Gastrocnemius medialis (tissue), 4 donors: ENCODE data around the gene PRPF4.

ENCODE experiments used
- POLR2A ChIP-seq, 2 donors: fragments of 450-650 bp; IDR thresholded peaks; one replicate each; pipeline ENCODE4 v1.6.1; 2017; ENCODE audit warnings: antibody characterized with exemption in 2 of 2, mild to moderate bottlenecking in 2 of 2, moderate library complexity in 2 of 2
- TF ChIP-seq, protein P1 (sequence below), 5 experiments: fragments of 450-650 bp in 3 of 5; fragments of 200-600 bp in 2 of 5; sonication (generic) in 2 of 5; IDR thresholded peaks in 4 of 5; conservative IDR thresholded peaks in 1 of 5; 1 replicate in 4 of 5; 2 replicates in 1 of 5; pipeline ENCODE4 v1.5.1; 2016 to 2019; ENCODE audit warnings: antibody characterized with exemption in 5 of 5, mild to moderate bottlenecking in 3 of 5, moderate library complexity in 3 of 5

DNA sequence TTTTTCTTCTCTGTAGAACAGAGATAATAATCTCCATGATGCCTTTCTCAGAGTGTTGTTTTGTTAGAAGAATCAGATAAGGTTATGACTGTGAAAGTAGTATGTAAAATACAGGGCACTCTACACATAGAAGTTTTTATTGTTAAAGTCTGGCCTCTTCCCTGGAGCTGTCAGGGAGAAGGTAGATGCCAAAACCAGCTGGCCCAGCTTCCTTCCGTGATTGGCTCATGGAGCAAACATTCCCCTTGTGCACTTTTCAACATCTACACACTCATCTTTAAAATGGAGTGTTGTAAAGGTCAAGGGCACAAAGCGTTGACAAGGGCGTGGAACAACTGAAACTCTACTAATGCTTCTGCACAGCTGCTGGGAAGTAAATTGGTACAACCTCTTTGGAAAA lies 35.1 kb downstream of the PRPF4 start:
- TF ChIP-seq POLR2A (IDR thresholded peaks at IDR 0.05), result no peak
- TF ChIP-seq, protein P1, sequence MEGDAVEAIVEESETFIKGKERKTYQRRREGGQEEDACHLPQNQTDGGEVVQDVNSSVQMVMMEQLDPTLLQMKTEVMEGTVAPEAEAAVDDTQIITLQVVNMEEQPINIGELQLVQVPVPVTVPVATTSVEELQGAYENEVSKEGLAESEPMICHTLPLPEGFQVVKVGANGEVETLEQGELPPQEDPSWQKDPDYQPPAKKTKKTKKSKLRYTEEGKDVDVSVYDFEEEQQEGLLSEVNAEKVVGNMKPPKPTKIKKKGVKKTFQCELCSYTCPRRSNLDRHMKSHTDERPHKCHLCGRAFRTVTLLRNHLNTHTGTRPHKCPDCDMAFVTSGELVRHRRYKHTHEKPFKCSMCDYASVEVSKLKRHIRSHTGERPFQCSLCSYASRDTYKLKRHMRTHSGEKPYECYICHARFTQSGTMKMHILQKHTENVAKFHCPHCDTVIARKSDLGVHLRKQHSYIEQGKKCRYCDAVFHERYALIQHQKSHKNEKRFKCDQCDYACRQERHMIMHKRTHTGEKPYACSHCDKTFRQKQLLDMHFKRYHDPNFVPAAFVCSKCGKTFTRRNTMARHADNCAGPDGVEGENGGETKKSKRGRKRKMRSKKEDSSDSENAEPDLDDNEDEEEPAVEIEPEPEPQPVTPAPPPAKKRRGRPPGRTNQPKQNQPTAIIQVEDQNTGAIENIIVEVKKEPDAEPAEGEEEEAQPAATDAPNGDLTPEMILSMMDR (IDR thresholded peaks at IDR 0.05 in 4 of 5, conservative IDR thresholded peaks at IDR 0.05 in 1 of 5), result no peak
